GF-D8 (cell line): Measurements from ENCODE around the gene PDCD1LG2.
"Not testable (repeated sequence)": the region's sequence is repeated elsewhere in the genome, so short reads cannot be mapped to it uniquely, and the experiment has no call there.

Source experiments
- DNase-seq: peaks from one replicate; lab custom pipeline; 2025; lab: John Stamatoyannopoulos, UW

The PDCD1LG2 gene

DNA sequence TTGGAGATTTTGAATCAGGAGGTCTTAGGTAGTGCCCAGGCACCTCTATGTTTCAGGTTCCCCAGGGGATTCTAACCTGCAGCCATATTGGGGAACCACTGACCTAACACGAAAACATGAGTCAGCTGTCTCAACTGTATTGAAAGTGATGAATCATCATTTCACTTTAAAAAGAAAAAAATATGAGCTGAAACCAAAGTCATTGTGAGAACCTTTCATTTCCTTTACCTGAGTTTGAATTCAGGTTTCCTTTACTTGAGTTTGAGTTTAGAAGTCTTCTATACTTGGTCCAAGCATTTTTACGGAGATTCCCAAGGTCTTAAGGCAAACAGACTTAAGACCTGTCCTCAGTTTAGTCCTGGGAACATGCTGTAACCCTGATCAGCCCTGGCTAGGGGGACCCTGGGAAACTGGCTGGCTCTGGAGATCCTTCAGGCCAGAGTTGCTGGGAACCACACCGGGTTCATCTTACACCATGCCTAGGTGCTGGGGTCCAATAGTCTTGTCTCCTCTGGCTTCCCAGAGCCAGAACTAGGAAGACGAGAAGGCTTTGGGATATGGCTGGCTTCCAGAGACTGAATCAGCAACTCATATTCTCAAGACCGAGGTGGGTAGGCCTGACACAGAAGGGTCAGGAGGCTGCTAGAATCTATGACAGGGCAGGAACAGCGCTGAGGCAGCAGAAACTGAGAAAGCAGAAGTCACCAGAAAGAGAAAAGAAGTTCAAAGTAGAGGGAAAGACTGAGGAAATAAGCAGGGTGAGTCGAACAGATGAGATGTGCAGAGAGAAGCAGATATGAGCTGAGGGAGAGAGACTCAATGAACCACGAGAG is 16.4 kb upstream of the PDCD1LG2 start:
- DNase-seq = no peak

DNA sequence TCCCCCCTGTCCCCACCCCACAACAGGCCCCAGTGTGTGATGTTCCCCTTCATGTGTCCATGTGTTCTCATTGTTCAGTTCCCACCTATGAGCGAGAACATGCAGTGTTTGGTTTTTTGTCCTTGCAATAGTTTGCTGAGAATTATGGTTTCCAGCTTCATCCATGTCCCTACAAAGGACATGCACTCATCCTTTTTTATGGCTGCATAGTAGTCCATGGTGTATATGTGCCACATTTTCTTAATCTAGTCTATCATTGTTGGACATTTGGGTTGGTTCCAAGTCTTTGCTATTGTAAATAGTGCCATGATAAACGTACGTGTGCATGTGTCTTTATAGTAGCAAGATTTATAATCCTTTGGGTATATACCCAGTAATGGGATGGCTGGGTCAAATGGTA is 15.6 kb upstream of the PDCD1LG2 start:
- DNase-seq = not testable (repeated sequence)

- no peak for DNase-seq
Observed at GRCh38 chr9:5499157-5499556, 11.2 kb upstream of the PDCD1LG2 start.

- DNase-seq = peak; percentile 43
Observed at GRCh38 chr9:5499889-5500398, 10.4 kb upstream of the PDCD1LG2 start.

DNA sequence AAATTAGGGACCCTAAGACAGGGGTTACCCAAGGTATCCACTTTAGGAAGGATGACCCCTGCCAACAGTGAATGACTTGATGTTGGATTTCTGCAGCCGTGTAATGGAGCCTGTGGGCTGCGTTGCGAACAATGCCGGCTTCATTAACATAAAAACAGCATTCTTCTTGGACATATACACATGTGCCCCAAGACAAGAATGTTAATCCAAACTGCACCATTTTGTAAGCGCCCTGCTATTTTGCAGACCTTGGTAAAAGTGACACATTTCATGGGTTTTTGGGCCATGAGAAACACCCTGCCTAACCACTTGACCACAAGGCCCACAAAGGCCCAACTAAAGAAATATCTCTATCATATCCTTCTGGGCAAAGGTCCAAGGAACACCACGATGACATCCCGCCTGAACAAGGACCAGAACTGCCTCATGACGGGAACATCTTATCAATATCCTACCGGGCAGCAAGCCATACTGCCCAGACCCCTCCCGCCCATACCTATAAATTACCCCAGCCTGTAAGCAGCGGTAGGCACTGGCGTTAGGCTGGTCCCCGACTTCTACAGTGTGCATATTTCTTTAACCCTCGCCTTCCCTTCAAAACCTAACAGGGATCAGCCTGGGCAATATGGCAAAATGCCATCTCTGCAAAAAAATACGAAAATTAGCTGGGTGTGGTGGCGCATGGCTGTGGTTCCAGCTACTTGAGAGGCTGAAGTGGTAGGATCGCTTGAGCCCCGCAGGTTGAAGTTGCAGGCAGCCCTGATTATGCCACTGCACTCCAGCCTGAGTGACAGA is 9.7 kb upstream of the PDCD1LG2 start:
- DNase-seq = no peak

GRCh38 chr9:5502553-5502952 is 7.8 kb upstream of the PDCD1LG2 start:
- DNase-seq = no peak

GRCh38 chr9:5509573-5509972 is 758 bp upstream of the PDCD1LG2 start:
- DNase-seq = no peak

DNA sequence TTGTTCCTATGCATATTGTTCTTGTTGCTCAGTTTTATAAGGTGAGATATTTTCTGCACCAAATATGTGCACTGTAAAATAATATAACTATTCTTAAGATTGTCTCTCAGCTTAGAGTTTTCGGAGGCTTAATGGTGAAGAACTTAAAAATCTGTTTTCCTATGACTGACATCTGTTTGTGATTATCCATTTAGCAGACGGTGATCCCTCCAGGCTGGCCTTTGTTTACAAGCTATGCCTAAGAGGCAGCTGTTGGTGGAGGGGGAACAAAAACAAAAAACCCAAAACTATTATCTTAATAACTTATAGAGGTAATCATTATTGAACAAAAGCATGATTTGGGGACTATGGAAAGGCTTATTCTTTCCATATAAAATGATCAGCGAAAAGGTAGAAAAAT is 658 bp downstream of the PDCD1LG2 start:
- no peak for DNase-seq

- DNase-seq = no peak
Observed at GRCh38 chr9:5511476-5511875, 1.1 kb downstream of the PDCD1LG2 start.

DNA sequence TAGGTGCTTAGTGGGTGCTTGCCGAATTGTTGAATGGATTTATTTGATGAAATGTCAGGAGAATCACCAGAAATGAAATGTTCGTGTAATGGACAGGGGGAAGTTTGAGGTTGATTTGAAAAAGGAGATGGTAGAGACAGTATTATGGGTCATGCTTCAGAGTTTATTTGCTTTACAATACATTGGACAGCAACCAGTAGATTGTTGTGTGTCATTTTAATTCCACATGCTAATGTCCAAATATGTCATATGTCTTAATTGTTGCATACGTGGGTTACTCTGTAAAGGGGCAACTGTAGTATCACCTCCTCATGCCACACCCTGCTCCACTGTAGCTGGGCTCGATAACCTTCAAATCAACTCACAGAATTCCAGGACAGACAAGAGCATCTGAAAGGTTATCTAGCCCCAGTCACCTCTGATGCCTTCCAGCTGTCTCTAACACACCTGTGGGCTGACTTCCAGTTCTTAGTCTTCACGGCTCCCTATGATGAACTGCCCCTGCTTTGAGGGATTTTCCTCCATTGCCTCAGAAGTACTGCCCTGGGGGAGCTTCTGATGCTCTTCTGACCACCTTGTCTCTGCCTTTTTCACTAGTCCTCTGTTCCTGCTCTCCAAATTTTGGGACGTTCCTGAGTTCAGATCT is 1.7 kb downstream of the PDCD1LG2 start:
- DNase-seq = no peak

DNA sequence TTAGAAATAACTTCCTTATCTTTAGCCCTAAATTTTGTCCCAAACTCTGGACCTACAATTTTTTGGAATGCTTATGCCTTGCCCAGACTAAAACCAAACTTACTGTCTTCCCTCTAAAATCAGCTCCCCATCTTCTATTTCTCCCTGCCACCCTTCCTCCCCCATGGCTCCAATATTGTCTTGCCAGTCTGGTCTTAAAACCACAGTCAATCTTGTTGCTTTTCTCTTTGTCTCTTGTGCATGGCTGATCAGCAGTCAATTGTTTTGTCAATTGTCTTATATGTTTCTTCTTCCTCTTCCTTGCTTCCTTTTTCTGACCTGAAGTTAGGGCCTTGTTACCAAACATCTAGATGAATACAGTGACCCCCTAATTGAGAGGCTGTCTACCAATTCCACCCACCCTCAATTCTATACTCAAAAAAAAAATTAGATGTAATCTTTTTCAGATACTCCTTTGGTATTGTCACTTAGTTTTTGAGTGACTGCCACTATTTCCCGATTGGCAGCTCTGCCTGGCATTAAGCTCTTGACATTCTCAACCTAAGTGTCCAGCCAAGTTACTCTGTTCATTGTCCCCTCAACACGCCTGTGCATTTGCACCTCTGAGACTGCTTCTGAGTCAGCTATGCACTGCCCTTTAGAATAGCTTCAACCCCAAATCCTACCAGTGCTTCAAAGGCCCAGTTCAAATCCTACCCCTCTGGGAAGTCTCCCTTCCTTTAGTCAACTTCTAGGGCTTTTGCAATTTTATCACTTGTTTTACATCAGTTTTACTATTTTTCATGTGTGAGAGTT is 2.5 kb downstream of the PDCD1LG2 start:
- DNase-seq = no peak

- DNase-seq = no peak
Observed at GRCh38 chr9:5513966-5514616, 3.8 kb downstream of the PDCD1LG2 start.

GRCh38 chr9:5514617-5515260 is 4.4 kb downstream of the PDCD1LG2 start:
- no peak for DNase-seq

DNA sequence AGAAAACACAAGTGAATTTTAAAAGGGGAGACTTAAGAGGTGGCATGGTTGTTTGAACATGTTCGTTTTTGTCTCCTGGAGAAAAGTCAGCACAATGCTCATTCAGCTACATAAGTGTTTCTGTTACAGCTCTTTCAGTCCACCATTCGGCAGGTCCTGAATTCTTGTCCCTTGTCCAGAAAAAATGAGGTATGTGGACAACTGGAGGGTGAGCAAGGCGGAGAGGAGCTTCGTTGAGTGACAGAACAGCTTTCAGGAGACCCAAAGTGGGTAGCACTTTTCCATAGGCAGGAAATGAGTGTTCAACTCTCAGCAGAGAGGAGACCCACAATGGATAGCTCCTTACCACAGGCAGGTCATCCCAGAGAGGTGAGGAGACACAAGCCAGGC is 4.9 kb downstream of the PDCD1LG2 start:
- DNase-seq = no peak

- no peak for DNase-seq
Observed at GRCh38 chr9:5516453-5517220, 6.3 kb downstream of the PDCD1LG2 start.

DNA sequence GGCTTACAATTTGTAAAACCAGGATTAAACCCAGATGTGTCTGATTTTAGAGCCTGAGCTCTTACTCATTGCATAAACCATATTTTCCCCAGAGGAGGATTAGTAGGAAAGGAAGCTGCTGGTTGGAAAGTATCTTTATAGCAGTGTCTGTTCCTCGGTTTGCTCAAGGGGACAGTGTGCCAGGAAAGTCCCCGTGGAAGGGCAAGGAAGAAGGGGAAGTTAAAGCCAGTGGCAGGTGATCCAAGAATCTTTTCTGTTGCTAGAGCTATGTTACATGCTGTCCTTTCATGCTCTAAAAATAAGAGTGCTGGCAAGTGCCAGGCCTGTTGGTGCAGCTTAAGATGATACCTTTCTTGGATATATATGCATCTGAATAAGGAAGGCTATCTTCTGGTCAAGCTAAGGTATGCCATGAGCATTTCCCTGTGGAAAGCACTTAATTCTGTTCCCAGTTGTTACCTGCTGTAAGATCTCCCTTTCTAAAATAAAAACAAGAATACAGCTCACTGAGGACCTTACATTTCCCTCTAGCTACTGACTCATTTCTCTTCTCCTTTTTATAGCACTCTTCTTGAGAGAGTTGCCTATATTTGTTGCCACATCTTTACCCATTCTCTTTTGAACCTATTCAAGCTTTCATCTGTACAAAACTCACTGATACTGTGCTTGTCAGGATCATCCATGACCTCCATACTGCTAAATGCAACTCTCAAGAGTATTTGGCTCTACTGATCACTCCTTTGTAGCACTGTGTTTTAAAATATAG is 8.0 kb downstream of the PDCD1LG2 start:
- DNase-seq = no peak

GRCh38 chr9:5518937-5519319 is 8.6 kb downstream of the PDCD1LG2 start:
- DNase-seq = no peak

- DNase-seq = no peak
Observed at GRCh38 chr9:5524090-5524489, 13.8 kb downstream of the PDCD1LG2 start.

DNA sequence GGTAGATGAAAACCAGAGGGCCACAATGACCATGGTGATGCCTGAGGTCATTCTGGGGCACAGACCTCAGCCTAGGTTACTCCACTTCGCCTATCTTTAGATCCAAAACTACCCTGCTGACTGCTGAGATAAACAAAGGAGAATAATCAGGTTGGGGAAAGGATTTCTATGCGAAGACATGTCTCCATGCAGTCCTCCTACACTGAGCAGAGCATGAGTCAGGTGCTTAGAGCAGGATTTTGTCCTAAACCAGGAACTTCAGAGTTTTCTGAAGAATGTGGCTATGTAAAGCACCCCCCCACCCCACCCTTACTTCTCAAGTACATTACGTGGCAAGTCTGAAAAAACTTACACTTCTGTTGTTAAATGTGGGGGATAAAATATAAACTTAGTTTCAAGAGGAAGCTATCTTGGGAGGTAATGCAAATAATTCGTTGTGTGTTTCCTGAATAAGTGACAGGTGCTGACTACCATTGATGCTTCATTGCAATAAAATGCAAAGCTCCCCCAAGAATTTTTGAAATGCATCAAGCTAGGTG is 19.4 kb downstream of the PDCD1LG2 start:
- no peak for DNase-seq
